HG03342 (cell line): Measurements from ENCODE around the gene PIM1.

Experiments
- ATAC-seq: cut with Tn5 transposase; IDR thresholded peaks from one replicate; pipeline ENCODE4 v1.9.1; 2021; ENCODE audit warnings: mild to moderate bottlenecking, moderate library complexity; ENCODE audit not compliant: unreplicated experiment

Gene PIM1

DNA sequence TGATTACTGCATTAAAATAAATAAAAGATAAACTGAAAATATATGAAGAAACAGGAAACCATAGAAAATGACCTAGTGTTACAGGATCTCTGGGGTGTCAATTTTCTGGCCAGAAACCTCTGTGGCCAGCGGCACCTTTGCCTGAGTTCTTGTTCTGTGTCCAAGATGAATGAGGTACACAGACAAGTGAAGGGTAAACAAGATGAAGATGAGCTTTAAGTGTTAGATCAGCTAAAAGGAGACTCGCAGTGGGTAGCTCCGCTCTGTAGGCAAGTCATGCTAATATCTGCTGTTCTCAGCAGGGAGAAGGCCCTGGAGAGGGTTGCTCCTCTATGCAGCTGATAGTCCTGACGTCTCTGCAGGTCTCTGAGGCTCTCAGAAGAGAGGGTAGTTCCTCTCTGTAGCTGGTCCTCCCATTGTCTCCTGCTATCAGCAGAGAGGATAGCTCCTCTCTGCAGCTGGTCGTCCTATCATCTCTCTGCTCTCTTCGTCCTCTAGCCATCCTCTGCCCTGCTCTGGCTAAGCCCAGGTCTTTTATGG, 51.7 kb downstream of the PIM1 start:
- no peak for ATAC-seq

GRCh38 chr6:37222125-37222967, 52.4 kb downstream of the PIM1 start:
- peak; percentile 85 for ATAC-seq

DNA sequence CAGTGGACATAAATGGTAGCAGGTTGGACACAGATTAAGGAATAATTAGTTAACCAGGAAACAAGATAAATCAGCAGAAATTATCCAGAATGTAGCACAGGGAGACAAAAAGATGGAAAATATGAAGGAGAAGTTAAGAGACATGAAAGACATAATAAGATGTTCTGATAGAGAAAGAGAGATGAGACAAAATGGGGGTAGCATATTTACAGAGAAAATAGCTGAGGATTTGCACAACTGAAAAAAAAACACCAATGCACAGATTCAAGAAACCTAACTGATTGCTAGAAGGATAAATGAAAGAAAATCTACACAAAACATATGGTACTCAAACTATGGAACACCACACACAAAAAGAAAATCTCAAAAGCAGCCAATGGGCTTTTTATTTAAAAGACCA, 53.0 kb downstream of the PIM1 start:
- no peak for ATAC-seq
